Measurements from ENCODE around the gene MYLK2.
"Not testable (repeated sequence)": the region's sequence is repeated elsewhere in the genome, so short reads cannot be mapped to it uniquely, and the experiment has no call there.

The MYLK2 gene

GRCh38 chr20:31819083-31819784 lies at the start of gene MYLK2:
Gene MYLK2, plus strand, starts transcription at chr20:31819356. Its CDS starts 225 bp downstream, at chr20:31819581.
- no peak for DNase-seq

DNA sequence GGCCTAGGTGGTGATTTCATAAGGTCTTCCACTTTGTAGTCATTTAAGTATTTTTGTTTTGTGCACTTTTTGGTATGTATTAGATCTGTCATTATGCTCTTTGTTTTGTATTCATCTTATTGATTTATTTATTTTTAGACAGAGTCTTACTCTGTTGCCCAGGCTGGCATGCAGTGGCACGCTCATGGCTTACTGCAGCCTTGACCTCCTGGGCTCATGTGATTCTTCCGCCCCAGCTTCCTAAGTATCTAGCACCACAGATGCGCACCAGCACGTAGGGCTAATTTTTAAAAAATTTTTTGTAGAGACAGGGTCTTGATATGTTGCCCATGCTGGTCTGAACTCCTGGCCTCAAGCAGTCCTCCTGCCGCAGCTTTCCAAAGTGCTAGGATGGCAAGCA lies 49.5 kb upstream of the MYLK2 start:
- no peak for DNase-seq

GRCh38 chr20:31770243-31770642 lies 48.9 kb upstream of the MYLK2 start:
- DNase-seq: no peak

DNA sequence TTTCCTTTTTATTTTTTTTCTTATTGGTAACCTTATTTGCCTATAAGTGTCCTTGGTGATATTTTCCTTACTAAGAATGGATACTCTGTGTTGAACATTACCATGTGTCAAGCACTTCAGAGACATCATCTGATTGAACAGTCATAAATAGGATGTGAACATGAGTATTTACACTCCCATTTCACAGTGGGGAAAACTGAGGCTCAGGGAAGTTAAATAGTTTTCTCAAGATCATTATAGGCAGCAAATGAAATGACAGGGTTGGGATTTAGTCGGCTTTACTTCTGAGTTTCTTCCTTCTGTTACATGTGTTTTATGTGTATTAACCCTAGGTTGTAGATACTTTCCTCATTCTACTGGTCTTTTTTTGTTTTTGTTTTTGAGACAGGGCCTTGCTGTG lies 44.7 kb upstream of the MYLK2 start:
- no peak for DNase-seq

- no peak for DNase-seq
Measured at GRCh38 chr20:31780839-31781238, 38.3 kb upstream of the MYLK2 start.

GRCh38 chr20:31781945-31782344 lies 37.2 kb upstream of the MYLK2 start:
- no peak for DNase-seq

GRCh38 chr20:31784354-31785044 lies 34.7 kb upstream of the MYLK2 start:
- no peak for DNase-seq

GRCh38 chr20:31785089-31785488 lies 34.1 kb upstream of the MYLK2 start:
- no peak for DNase-seq

GRCh38 chr20:31788578-31788977 lies 30.6 kb upstream of the MYLK2 start:
- DNase-seq: no peak

DNA sequence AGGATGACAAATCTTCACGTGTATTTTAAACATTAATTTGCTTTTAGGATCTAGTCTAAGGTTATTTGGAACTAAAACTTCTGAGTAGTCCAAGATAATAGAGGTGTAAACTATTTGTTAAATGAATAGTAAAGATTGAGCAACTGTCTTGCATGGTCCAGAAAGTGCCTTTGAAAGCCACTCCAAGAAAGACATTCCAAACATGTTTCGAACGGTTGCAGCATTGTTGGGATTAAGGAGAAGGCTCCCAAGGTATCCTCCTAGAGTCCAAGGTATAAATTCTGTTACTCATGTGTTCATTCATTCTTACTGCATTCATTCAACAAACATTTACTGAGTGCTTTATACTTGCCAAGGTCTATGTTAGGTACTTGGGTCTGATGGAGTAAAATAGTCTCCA lies 28.8 kb upstream of the MYLK2 start:
- no peak for DNase-seq

DNA sequence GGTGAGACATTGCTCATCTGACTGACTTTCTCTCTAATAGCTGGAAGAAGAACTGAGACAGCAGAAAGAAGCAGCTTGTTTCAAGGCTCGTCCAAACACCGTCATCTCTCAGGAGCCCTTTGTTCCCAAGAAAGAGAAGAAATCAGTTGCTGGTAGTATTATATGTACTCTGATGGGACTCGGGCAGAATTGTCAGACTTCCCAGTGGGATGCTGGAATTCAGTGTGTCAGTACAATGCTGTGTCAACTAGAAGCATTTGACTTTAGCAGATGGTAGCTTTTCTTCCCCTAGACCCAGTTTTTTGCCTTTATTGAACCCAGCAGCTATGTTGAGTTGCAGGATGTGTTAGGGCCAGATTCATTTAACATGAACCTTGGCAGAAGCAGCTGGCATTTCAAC lies 21.8 kb upstream of the MYLK2 start:
- DNase-seq: no peak

DNA sequence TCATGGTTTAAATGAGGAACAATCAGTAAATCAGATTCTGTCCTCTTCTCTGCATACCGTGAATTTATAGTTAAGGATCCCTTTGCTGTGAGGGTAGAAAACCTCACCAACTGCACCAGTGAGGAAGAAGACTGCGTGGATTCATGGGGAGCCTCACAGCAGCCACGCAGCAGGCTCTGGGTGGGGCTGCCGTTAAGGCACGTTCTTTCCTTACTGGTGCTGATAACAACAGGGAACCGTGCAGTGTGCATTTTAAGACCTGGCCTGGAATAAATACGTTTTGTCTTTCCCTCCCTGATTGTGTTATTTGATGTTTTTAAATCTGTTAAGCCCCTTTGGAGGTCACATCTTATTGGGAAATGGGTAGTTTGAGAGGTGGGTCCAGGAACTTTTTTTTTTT lies 17.6 kb upstream of the MYLK2 start:
- DNase-seq: no peak

- no peak for DNase-seq
Measured at GRCh38 chr20:31803552-31804291, 15.4 kb upstream of the MYLK2 start.

DNA sequence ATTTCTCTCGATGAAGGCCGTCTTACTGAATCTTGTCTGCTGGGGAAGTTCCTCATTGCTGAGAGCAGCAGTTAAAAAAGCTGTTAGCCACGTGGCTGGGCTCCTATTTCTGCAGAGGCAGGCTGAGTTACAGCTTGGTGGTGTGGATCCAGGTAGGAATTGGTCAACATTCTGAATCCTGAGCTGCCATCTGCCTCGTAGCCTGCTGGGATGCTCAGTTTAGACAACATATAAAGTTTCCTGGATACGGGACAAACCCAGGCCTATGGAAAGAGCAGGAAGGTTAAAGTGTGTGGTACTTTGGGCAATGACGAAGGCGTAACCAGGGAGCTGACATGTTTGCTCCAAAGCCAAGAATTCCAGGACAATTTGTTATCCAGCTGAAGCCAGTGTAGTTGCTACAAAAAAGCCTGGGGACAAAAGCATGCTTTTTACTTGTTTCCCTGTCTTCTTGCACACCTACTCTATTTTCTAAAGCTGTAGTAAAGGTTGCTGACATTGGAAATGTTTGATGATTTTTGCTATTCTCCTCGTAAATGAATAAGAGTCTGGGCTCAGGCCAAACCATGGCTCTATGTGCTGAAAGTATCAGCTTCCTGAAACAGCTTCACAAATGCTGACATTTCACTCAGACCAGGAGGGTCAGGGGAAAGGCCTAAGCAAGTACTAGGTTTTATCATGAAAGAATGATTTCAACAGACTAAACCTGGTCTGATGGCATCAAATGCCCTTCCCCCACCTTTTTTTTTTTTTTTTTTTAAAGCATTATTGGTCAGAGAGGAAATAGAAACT lies 12.4 kb upstream of the MYLK2 start:
- peak in 1 of 56 donors; percentile 18 for DNase-seq

- no peak for DNase-seq
Measured at GRCh38 chr20:31808481-31808880, 10.7 kb upstream of the MYLK2 start.

DNA sequence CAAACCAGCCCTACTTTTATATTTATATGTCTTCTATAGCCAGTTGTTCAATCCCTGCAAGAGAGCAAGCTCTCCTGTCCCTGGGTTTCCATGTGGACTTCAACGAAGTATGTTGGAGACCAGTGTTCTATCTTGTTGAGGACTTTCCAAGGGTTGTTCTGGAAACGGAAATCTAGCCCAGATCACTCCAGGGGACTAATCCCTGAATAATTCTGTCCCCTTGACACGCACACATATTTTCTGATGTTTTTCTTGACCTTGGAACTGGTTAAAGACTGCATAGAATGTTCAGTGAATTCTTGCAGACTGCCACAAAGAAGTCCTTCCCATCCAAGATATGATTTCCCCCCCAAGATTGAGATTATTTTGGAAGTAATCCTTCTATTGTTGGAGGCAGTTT lies 9.5 kb upstream of the MYLK2 start:
- no peak for DNase-seq

DNA sequence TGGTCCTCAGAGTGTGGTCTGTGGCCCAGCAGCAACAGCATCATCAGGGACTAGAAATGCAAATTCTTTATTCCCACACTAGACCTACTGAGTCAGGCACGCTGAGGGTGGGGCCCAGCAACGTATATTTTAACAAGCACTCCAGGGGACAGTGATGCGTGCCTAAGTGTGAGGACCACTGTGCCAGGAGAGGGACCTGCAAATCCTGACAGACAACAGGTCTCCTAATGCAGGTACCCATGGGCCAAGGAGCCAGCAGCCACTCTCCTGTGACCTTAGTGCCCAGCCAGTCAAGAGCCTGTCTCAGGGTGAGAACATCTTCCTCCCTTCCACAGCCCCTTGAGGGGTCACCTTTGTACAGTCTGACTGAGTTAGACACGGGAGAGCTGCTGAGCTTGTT lies 8.0 kb upstream of the MYLK2 start:
- no peak for DNase-seq

- DNase-seq: no peak
Measured at GRCh38 chr20:31811796-31812728, 7.1 kb upstream of the MYLK2 start.

- no peak for DNase-seq
Measured at GRCh38 chr20:31813611-31814010, 5.5 kb upstream of the MYLK2 start.

DNA sequence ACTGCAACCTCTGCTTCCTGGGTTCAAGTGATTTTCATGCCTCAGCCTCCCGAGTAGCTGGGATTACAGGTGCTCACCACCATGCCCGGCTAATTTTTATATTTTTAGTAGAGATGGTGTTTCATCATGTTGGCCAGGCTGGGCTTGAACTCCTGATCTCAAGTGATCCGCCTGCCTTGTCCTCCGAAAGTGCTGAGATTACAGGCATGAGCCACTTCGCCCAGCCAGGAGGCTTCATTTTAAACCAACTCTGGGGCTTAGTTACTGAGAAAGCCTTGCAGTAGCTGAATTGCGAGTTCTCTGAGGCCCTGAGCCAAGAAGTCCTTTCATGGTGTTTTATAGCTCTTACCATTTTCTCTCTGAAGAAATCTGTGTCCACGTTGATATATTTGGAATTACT lies 5.0 kb upstream of the MYLK2 start:
- DNase-seq: not testable (repeated sequence)

Data from amygdala (tissue), 56 donors.